Stimulated activated CD8-positive, alpha-beta memory T cell treated with anti-CD3 and anti-CD28 coated beads, Interleukin-4, amount 100 ng/mL, for 24 hours (primary cell): ENCODE measurements around the gene CACNA1B.
"Not testable (repeated sequence)": the region's sequence is repeated elsewhere in the genome, so short reads cannot be mapped to it uniquely, and the experiment has no call there.

ENCODE experiments used
- DNase-seq: peaks from one replicate; pipeline ENCODE4 v3.0.0-alpha.2; 2020; ENCODE audit warnings: low read depth

Gene CACNA1B

DNA sequence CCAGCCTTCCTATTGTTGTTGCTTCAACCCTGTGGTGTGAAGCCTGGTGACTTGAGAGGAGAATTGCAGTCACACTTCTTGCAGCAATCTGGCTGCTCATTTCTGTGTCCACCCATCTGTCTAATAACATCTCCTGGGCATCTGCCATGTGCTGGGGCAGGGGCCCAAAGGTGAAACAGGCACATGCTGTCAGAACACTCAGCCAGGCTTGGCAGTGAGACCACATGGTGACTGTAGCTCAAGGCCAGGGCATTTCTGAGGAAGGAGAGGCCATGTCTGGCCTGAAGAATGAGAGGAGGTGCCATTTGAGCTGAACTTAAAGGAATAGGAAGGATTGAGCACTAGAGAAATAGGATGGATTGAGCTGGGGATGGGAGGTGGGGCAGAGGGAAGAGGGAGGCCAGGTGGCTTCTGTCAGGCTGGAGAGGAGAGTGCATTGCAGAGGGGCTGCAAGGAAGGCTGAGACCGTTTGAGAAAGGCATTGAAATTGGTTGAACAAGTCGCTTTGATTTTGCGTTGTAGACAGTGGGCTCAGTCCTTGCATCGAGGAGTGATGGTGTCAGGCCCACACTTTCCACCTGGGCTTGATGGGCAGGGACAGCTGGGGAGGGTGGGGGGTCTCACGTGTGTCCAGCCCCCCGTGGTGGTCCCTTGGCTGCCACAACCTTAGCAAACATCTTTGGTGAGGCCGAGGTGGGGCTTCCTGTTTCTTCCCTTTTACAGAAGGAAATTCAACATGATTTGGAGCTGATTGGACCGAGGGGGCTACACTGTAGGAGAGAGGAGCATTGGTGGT, 222.4 kb downstream of the CACNA1B start:
- no peak for DNase-seq

DNA sequence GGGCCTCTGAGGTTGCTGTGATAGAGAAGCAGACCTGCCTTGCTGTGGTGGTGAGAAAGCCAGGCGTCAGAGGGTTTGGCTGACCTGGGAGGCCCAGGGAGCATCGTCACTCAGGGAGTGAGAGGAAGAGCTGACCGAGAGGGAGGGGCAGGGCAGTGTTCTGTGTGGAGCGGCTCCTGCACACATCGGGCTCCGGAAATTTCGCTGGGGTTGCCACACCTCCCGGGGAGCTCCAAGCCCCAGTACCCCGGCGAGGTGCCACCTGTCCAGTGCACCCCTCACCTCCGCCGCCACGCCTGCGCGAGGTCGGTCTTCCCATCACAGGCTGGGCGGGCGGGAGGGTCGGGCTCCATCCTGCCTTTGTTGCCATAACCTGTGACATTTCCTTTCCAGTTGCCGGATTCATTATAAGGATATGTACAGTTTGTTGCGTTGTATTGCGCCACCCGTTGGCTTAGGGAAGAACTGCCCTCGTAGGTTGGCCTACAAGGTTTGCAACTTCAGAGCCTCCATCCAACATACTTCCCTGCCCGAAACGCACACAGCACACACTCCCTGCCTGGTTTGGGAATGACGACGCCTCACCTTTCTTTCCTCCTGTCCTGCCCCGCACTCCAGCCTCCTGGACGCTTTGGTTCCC, 223.2 kb downstream of the CACNA1B start:
- DNase-seq = no peak

DNA sequence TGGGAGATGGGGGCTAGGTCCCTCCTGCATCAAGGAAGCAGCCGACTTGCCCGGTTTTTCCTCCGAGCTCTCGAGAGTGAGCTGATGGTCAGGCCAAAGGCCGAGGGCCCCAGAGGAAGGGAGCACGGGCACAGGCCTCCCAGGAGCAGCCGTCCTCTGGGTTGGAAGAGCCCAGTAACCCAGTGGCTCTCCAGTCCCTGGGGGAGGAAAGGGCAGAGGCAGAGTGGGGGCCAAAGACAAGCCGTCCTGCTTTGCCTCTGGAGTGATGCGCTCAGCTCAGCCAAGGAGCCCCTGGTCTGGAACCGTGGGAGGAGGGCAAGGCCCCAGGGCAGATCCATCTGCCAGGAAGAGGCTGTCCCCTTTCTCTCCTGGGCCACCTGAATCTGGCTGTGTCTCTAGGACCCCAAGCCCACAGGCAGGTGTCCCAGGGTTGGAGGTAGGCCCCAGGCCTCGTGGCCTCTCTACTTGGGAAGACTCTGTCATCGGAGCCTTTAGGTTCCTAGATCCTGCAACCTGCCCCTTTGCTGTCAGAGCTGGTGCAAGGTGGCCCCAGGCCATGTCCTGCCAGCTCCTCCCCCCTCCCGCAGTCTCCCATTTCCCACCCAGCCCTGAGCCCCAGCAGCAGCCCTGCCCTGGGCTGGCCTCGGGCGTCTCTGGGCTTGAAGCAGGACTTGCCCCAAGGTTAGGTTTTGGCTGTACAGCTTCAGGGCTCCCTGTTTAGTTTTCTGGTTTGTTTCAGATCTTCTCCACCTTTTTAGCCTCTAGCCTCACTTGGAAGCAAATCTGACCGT, 224.1 kb downstream of the CACNA1B start:
- no peak for DNase-seq

DNA sequence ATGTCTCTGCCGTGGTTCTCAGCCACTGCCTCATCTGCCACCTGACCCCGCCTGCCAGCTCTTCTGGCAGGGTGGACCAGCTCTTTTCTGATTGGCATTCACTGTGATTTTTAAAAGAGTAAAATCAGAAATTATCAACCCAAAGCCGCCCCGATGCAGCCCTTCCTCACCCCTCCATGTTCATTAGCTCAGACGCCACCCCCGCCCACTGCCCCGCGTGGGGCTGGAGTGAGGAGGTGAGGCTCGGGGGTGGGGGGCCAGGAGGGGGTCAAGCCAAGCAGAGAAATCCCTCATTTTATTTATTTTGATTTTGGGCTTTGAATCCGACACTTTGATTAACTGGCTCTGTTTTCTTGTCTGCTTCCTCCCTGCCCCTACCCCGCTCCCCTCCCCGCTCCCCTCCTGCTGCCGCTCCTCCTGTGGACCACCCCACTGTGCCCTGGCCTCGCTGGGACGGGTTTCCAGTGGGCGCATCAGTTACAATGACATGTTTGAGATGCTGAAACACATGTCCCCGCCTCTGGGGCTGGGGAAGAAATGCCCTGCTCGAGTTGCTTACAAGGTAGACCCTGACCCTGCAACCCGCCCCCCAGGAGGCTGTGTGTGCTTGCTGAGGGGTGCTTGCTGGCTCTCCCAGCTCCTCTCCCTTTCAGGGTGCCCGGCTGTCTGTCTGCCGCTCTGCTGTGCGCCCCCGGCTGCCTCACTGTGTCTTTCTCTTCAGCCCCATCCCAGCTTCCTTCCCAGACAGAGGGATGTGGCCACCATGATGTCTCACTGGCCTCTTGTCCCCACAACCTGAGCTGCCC, 224.9 kb downstream of the CACNA1B start:
- no peak for DNase-seq

DNA sequence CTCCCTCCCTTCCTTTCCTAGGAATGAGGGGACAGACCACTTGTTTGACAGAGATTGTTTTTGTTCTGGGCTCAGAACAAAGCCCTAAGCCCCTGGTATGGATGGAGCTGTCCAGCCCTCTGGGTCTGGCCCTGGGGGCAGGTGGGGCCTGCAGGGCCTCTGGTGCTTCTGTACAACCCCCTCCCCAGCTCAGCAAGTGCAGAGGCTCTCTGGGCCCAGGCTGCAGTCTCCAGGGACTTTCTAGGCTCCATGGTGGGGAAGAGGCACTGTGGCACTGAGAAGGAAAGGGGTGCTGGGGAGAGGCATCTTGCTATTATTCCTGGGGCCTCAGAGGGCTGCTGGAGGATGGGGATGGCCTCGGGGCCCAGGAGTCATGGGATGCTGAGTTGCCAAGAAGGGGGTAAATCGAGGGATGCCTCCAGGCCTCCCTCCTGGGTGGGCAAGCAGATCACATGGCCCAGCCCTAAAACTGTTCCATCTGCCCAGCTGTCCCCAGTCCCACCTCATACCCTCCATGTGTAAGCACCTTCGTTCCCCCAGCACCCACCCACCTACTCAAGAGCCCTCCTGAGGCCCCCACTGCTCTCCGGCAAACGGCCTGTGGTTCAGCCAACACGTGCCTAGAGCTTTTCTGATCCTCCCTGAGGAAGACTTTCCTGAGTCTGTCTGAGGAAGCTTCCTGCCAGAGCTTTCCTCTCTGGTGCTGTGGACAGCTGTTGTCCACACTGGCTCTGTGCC, 225.7 kb downstream of the CACNA1B start:
- no peak for DNase-seq

DNA sequence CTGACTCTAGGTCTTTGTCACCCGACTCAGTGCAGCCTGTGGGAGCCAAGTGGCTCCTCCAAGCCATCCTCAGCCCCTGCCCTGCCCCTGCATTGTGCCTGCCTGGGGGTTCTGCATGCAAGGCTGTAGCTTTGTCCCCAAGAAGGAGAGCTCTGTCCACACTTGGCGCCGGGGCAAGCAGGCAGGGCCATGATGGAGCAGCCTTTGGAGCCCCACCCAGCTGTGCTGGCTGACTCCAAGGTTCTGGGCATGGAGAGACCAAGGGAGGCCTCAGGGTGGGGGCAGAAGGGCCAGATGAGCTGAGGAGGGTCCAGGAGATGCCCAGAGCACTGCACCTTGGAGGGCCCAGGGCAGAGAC, 226.2 kb downstream of the CACNA1B start:
- no peak for DNase-seq

DNA sequence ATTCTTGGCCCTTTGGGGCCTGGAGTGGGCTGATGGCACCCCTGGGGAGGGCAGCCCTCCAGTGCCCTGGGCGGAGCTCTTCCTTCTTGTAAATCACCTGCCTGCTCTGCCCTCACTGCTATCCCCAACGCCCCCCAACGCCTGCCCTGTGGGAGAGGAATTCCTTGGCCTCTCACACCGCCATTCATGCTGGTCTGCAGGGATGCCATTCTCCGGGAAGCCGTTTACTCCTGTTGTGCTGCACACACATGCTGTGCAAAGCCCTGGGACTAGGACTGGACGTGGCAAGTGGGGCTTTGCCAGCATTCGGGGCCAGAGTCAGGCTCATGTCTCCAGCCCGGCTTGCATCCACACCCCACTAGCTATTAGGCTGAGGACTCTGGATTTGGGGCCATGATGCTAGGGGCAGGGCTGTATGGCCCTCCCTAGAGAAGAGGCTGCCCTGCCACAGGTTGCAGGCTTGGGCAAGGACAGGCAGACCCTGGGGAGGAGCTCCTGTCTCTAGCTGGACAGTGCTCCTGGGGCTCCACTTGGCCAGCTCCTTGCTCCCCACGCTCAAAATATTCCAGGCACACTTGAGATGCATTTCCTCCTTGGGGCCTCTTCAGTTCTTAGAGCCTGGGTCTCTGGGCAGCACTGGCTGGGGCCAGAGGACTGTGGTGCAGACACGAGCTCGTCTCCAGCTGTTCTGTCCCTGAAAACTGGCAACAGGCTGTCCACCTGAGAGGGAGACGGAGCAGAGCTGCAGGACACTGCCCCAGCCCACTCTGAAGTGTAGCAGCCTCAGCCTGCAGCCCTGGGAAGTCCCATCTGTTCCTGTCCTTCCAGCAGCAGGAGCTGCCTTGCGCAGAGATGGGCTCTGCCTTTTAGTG, 226.9 kb downstream of the CACNA1B start:
- DNase-seq = no peak

DNA sequence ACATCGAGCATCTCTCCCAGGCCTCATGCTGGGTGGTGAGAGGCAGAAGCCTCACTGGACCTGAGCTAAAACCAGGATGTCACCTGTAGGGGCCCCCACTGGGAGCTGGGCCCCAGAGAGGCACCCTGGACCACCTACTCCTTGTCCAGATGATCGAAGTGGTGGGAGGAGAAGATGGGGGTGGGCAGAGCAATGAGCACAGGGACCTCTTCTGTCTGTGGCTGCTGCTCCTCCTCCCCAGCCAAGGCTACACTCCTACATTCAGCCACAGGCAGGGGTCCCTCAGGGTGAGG, 227.5 kb downstream of the CACNA1B start:
- DNase-seq = no peak

DNA sequence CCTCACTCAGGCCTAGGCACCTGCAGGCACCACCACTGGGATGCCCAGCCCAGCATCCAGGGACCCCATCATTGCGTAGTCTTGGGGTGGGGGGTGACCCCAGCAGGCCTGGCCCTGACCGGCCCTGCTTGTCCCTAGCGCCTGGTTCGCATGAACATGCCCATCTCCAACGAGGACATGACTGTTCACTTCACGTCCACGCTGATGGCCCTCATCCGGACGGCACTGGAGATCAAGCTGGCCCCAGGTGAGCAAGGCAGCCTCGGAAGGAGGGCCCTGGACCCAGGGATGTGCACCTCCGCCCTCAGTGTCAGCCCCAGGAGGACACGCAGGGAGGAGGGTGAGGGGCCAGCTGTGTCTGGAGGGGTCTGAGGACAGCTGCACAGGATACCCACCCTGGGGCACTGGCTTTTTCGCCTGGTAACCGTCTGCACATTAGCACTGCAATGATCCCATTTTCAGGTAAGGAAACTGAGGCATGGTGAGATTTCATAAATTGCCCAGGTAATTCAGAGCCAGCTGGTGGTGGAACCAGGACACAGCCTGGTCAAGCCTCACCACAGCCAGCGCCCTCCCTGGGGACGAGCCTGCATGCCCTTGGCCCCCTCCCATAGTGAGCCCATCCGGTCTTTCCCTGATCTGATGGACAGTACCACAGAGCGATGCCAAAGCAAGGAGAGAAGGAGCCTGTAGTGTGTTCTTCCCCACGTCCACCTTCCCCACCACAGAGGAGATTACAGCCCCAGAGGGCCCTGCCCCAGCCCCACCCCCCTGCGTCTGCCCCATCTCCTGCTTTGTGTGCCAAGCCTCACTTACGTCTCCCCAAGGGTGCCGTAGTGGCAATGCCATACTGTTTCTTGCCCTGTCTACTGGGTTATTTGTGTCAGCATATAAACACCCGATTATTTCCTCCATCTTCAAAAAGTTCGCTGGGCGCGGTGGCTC, 228.3 kb downstream of the CACNA1B start:
- no peak for DNase-seq

DNA sequence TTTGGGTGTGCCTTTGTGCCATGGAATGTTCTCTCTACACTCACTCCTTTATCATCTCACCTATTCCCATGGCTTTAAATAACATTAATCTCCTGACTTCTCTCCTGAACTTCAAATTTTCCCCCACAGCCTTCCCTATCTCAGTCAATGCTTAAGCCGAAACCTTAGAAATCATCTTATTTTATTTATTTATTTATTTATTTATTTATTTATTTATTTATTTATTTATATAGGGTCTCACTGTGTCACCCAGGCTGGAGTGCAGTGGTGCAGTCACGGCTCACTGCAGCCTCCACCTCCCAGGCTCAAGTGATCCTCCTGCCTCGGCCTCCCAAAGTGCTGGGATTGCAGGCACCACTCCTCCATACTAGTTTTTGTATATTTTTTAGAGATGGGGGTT, 229.5 kb downstream of the CACNA1B start:
- DNase-seq = not testable (repeated sequence)

DNA sequence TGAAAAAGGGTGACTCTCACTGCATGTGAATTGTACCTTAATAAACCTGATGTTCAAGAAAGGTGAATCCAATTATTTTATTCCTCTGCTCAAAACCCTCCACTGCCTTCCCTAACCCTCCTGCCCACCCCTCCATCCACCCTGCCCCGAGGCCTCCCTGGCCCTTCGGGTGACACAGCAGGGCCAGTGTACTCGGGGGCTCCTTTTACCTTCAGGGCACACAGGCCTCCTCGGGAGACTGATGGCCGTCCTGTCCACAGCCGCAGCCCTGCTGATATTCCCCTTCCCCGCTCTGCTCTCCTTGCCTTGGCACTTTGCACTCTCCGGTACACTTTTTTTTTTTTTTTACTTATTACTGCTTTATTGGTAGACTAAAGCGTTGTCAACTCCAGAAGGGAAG, 234.0 kb downstream of the CACNA1B start:
- no peak for DNase-seq

DNA sequence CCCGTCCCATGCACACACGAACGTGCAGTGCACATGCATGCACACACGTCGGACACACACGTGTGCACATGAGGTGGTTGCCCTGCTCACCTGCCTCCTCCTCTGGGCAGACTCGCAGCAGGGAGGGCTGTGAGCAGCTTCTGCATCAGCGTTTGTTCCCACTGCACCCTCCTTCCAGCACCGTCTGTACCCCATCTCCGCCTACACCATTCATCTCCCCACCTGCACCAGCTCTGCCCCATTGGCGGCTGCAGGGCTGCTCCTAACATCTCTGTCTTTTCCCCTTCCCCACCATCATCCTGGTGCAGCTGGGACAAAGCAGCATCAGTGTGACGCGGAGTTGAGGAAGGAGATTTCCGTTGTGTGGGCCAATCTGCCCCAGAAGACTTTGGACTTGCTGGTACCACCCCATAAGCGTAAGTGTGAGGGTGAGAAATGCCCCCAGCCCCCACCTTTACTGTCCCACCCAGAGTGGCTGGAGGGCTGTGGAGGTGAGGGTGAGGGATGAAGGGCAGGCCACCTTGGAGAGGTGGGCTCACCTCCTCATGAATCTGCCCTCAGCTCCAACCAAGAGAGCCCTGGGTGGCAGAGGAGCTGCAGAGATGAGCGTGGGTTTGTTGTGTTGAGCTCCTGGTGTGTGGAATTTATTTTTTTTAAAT, 234.6 kb downstream of the CACNA1B start:
- no peak for DNase-seq

DNA sequence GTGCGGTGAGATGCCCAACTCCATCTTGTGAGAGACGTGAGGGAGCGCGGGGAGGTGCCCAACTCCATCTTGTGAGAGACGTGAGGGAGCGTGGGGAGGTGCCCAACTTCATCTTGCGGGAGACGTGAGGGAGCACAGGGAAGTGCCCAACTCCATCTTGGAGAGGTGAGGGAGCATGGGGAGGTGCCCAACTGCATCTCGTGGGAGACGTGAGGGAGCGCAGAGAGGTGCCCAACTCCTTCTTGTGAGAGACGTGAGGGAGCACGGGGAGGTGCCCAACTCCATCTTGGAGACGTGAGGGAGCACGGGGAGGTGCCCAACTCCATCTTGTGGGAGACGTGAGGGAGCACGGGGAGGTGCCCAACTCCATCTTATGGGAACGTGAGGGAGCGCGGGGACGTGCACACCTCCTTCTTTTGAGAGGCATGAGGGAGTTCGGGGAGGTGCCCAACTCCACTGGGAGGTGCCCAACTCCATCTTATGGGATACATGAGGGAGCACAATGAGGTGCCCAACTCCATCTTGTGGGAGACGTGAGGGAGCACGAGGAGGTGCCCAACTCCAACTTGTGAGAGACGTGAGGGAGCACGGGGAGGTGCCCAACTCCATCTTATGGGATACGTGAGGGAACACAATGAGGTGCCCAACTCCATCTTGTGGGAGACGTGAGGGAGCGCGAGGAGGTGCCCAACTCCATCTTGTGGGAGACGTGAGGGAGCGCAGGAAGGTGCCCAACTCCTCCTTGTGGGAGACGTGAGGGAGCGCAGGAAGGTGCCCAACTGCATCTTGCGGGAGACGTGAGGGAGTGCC, 235.4 kb downstream of the CACNA1B start:
- no peak for DNase-seq

DNA sequence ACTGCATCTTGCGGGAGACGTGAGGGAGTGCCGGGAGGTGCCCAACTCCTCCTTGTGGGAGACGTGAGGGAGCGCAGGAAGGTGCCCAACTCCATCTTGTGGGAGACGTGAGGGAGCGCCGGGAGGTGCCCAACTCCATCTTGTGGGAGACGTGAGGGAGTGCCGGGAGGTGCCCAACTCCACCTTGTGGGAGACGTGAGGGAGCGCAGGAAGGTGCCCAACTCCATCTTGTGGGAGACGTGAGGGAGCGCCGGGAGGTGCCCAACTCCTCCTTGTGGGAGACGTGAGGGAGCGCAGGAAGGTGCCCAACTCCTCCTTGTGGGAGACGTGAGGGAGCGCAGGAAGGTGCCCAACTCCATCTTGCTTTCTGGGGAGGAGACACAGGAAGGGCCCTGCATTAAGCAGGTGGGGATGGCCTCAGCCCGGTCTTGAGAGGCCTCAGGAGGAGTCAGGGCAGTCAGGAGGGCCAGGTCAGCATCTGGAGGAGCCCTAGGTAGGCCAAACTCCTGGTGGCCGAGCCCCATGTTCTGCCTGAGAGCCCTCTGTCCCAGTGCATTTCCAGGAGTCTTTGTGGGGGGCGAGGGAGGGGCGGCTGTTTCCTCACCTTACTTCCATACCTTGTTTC, 236.2 kb downstream of the CACNA1B start:
- not testable (repeated sequence) for DNase-seq

DNA sequence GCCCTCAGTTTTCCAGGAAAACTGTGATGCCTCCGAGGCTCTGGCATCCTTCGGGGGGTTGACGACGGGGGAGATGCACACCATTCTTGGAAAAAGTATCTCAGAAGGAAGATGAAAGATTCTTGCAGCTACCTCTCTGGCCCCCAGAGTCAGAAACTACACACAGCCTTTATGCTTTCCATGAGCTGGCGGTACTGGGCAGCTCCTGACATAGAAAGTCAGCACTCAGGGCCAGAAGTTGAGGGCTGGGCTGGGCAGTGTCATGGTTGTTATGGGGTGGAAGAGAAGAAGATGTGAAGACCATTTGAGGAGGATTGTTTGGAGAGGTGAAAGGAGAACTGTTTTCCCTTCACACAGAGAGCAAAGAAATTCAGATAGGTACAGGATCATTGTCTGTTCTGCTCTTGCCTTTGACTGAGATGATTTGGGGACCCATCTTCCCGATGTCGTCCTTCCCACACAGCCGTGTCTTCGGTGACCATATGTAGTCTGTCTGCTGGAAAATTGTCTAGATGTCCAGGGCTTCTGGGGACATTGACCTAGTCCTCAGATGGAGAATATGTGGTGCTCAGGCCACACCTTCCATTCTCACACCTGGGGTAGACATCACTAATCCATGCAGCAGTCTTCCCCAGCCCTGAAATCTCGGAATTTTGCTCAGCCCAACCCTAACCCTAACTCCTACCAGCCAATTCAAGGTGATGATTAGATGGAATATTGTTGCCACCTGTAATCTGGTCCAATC, 237.1 kb downstream of the CACNA1B start:
- DNase-seq = no peak

DNA sequence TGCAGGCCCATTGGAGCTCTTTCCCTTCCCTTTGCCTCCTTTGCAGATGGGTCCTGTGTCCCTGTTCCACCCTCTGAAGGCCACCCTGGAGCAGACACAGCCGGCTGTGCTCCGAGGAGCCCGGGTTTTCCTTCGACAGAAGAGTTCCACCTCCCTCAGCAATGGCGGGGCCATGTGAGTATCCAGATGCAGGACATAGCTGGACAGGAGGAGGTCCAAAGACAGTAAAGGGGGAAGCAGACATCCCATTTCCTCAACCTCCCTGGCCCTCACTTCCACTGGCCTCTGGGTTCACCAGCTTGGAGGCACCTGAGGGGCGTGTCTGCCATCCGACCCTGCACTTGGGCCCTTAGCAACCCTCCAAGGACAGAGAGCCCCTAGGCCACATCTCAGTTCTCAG, 237.9 kb downstream of the CACNA1B start:
- no peak for DNase-seq

DNA sequence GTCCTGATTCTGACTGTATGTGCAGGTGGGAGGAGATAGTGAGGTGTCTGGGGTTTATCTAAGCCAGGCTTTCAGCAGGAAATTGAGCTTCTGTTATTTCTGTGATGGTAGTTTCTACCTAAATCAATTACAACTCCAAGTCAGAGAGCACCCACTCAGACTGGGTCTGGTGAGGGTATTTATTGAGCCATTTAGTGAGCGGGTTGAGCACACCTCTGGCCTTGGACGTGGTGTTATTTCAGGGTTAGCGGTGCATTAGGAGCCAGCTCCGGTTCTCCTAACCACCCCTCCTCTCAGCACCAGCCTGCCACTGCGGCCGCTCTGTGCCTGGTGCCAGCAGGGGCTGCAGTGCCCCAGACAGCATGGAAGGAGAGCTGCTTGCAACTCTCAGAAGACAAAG, 238.9 kb downstream of the CACNA1B start:
- DNase-seq = no peak
